Measurements from ENCODE around the gene GHRH. TPM values are rescaled to one million over a fixed set of nuclear protein-coding genes. Genes with fewer than 3 reads are reported as not detected.

The GHRH gene
- total RNA-seq, 1 donor from 2014 or later: not detected

DNA sequence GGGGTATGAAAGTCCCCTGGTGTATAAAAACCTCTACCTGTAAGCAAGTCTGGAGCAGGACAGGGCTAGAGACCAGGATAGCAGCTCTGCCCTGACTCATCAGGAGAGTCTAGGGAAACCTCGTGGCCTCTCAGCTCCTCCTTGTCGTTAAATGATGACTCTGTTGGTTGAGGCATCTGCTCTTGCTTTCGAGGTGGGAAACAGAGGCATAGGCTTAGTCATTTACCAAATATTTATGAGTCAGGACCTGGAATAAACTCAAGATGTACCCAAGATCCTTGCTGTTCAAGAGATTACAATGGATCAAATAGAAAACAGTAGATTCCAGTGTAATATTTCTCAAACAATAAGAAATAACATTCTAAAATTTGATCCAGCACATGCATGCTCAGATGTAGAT, 33.4 kb upstream of the GHRH start:
- Histone ChIP-seq H3K27me3 (ENCODE audit: control insufficient read depth, insufficient read depth, low read length) (no peaks in the 10 kb centered on the region), H3K4me3 (ENCODE audit: low read depth, low read length) (no peak overlapping the region), H3K36me3 (ENCODE audit: control insufficient read depth, insufficient read depth, low read length) (peaks cover 3% of the 10 kb centered on the region)
- peak; percentile 100 for DNase-seq (ENCODE audit: low read depth)
- no peak for FAIRE-seq
- TF ChIP-seq, protein P1, sequence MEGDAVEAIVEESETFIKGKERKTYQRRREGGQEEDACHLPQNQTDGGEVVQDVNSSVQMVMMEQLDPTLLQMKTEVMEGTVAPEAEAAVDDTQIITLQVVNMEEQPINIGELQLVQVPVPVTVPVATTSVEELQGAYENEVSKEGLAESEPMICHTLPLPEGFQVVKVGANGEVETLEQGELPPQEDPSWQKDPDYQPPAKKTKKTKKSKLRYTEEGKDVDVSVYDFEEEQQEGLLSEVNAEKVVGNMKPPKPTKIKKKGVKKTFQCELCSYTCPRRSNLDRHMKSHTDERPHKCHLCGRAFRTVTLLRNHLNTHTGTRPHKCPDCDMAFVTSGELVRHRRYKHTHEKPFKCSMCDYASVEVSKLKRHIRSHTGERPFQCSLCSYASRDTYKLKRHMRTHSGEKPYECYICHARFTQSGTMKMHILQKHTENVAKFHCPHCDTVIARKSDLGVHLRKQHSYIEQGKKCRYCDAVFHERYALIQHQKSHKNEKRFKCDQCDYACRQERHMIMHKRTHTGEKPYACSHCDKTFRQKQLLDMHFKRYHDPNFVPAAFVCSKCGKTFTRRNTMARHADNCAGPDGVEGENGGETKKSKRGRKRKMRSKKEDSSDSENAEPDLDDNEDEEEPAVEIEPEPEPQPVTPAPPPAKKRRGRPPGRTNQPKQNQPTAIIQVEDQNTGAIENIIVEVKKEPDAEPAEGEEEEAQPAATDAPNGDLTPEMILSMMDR (IDR thresholded peaks at IDR 0.05; ENCODE audit: insufficient read depth, low read length, severe bottlenecking): no peak

DNA sequence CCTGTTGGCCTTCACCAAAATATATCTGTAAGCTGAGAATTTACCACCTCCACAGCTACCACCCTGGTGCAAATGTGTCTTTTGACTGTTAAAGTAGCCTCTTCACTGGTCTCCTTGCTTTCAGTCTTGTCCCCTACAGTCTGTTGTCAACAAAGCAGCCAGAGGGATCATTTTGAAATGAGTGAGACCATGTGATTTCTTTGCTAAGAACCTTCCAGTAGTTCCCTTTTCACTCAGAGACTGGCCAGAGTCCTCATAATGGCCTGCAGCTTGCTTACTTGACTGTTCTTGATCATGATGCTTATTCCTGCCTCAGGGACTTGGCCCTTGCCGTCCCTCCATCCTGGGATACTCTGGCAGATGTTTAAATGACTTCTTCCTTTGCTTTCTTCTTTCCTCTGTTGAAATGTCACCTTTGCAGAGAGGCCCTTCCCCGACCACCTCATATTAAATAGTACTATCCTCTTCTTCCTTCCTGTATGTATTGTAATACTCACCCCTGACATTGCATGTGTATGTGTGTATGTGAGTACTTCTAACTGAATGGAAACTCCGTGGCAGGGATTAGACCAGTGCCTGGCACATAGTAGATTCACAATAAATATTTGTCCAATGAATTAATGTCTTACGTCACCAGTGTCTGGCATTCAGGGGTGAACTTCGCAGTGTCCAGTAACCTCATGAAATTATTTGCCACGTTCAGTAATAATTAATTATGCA, 32.8 kb upstream of the GHRH start:
- FAIRE-seq: no peak

DNA sequence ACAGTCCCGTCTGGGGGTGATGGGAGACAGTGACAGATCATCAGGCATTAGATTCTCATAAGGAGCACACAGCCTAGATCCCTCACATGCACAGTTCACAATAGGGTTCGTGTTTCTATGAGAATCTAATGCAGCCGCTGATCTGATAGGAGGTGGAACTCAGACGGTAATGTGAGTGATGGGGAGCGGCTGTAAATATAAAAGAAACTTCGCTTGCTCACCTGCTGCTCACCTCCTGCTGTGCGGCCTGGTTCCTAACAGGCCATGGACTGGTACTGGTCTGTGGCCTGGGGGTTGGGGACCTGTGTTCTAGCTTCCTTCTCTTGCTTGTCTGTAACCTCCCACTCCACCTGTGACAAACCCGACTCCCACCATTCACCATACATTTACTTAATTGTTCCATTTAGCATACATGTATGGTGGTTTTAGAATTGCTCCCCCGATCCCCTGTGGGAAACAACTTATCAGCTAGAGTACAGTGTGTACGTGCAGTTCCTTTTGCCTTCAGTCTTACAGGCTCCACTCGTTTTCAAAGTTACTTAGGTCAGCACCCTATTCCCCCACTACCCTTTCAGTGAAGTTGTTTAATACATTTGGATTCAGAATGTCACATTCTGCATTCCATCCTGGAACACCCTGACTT, 31.8 kb upstream of the GHRH start:
- DNase-seq (ENCODE audit: low read depth) (no peak), FAIRE-seq (no peak)
- Histone ChIP-seq H3K4me3 (ENCODE audit: low read depth, low read length) (no peak overlapping the region), H3K36me3 (ENCODE audit: control insufficient read depth, insufficient read depth, low read length) (no peaks in the 10 kb centered on the region), H3K27me3 (ENCODE audit: control insufficient read depth, insufficient read depth, low read length) (no peaks in the 10 kb centered on the region)
- TF ChIP-seq, protein P1 (IDR thresholded peaks at IDR 0.05; ENCODE audit: insufficient read depth, low read length, severe bottlenecking): no peak

More for the DNA sequence above, 32.8 kb upstream of the GHRH start:
- DNase-seq (ENCODE audit: low read depth): no peak
- TF ChIP-seq, protein P1 (IDR thresholded peaks at IDR 0.05; ENCODE audit: insufficient read depth, low read length, severe bottlenecking): no peak
- Histone ChIP-seq H3K4me3 (ENCODE audit: low read depth, low read length) (no peak overlapping the region), H3K36me3 (ENCODE audit: control insufficient read depth, insufficient read depth, low read length) (no peaks in the 10 kb centered on the region), H3K27me3 (ENCODE audit: control insufficient read depth, insufficient read depth, low read length) (no peaks in the 10 kb centered on the region)

DNA sequence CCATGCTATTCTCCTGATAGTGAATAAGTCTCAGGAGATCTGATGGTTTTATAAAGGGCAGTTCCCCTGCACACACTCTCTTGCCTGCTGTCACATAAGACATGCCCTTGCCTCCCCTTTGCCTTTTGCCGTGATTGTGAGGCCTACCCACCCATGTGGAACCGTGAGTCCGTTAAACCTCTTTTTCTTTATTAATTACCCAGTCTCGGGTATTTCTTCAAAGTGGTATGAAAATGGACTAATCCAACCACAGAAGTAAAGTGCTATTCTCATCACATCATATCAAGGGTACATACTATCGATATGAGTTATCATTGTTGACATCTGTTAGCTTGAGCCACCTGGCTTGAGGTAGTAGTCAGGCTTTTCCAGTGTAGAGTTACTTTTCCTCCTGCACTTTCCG, 30.1 kb upstream of the GHRH start:
- FAIRE-seq (no peak), DNase-seq (ENCODE audit: low read depth) (no peak)
- TF ChIP-seq, protein P1 (IDR thresholded peaks at IDR 0.05; ENCODE audit: insufficient read depth, low read length, severe bottlenecking): no peak
- no peaks in the 10 kb centered on the region for H3K36me3 ChIP-seq (ENCODE audit: control insufficient read depth, insufficient read depth, low read length)
- no peaks in the 10 kb centered on the region for H3K27me3 ChIP-seq (ENCODE audit: control insufficient read depth, insufficient read depth, low read length)
- H3K4me3 ChIP-seq (ENCODE audit: low read depth, low read length): no peak overlapping the region

DNA sequence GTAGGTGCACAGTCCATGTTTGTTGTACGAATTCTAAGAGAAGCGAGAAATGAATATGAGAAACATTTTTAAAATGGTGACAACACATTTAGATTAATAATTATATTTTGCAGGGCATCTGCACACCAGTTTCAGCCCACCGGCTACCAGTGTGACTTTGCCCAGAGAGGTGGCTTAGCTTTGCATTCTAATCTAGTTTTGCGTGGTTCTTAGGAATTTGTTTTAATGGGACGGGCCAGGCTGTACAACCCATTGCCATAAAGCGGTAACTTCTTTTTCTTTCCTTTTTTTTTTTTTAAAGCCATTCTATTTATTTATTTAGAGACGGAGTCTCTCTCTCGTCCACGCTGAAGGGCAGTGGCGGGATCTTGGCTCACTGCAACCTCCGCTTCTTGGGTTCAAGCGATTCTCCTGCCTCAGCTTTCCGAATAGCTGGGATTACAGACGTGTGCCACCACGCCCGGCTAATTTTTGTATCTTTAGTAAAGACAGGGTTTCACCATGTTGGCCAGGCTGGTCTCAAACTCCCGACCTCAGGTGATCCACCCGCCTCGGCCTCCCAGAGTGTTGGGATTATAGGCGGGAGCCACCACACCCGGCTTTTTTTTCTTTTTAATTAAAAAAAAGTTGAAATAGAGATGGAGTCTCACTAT, 28.7 kb upstream of the GHRH start:
- FAIRE-seq (no peak), DNase-seq (ENCODE audit: low read depth) (no peak)
- TF ChIP-seq, protein P1 (IDR thresholded peaks at IDR 0.05; ENCODE audit: insufficient read depth, low read length, severe bottlenecking): no peak
- Histone ChIP-seq H3K36me3 (ENCODE audit: control insufficient read depth, insufficient read depth, low read length) (no peaks in the 10 kb centered on the region), H3K4me3 (ENCODE audit: low read depth, low read length) (peak overlapping the region; percentile 73), H3K27me3 (ENCODE audit: control insufficient read depth, insufficient read depth, low read length) (no peaks in the 10 kb centered on the region)
